Left forelimb (tissue), 1 donor: ENCODE results near the gene ATP5F1A.
"Not testable (repeated sequence)": the region's sequence is repeated elsewhere in the genome, so short reads cannot be mapped to it uniquely, and the experiment has no call there.

ENCODE experiments used
- DNase-seq: peaks from one replicate; pipeline ENCODE4 v3.0.0-alpha.2; 2018; ENCODE audit warnings: low spot score

ATP5F1A gene

DNA sequence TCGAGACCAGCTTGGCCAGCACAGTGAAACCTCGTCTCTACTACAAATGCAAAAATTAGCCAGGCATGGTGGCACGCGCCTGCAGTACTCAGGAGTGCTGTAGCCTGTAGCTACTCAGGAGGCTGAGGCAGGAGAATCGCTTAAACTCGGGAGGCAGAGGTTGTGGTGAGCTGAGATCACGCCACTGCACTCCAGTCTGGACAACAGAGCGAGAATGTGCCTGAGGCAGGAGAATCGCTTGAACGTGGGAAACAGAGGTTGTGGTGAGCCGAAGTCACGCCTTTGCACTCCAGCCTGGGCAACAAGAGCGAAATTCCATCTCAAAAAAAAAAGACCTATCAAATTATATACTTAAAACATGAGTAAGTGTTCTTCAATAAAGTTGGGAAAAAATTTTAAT is 50.7 kb downstream of the ATP5F1A start:
- DNase-seq, result not testable (repeated sequence)

DNA sequence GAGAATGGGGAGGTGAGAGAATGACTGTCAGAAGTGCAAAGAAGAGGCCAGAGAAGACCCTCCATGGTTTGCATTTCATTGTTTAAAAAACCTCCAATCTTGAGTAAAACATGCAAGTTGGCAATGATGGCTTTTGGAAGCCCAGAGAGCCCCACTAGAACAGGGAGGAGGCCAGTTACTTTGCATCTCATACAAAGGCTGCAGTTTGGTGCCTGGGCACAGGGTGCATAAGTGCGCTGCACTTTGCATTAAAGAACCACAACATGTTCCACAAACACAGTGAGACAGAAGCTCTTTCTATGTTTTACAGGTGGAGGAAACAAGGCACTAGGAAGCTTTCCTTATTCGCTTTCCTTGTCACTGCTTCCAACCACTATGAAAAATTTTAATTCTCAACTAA is 51.4 kb downstream of the ATP5F1A start:
- no peak for DNase-seq

DNA sequence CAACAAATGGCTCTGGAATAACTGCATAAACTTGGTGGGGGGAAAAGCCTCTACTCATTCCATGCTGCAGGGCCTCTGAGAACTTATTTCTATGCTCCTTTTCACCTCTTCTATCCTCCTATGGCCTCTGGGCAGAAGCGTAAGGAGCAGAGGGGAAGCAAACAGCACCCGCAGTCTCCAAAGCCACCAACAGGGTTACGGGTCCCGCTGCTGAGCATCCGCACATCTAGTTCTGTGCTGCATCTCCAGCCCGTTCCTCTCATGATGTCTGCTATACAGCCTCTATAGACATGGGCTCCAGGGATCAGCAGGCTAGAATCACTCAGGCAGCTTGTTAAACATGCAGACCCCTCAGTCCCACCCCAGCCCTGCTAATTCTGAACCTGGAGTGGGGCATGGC is 52.0 kb downstream of the ATP5F1A start:
- DNase-seq, result no peak

DNA sequence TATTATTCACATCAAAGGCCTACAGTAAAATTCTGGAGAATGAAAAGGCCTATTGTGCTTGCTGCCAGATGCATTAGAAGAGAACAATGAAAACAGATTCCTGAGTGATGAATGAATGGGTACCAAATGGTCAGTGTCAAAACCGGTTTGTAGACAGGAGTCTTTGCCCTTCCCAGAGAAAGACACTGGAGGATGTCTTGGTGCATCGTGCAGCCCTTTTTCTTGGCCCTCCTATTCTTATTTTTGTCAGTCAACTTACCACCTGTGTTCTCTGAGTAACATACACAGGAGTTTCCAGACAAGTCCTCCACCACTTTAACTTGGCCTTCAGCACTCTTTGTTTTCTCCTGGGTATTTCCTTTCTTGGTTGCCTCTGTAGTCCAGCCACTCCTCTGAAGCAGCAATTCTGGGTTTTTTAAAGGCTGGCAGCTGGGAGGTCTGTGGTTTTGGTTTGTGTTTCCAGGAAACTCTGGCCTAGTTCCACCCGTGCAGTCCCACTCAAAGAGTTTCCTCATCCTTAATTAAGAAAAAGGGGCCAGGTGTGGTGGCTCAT is 55.4 kb downstream of the ATP5F1A start:
- DNase-seq, result no peak

DNA sequence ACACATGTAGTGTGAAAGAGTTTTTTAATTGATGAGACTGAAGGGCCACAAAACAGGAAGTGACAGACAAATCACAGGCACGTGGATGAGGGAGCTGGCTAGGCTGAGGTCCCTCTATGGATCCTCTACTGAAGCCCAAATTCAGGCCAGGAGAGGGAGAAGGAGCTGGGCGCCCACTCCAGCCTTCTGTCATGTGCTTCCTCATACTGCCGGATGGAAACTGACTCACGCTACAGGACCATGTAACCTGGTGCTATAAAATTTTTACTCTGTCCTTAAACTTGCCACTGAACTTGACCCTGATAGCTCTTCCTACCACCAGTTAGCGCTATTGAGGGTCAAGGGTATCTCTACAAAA is 57.4 kb downstream of the ATP5F1A start:
- DNase-seq, result no peak

DNA sequence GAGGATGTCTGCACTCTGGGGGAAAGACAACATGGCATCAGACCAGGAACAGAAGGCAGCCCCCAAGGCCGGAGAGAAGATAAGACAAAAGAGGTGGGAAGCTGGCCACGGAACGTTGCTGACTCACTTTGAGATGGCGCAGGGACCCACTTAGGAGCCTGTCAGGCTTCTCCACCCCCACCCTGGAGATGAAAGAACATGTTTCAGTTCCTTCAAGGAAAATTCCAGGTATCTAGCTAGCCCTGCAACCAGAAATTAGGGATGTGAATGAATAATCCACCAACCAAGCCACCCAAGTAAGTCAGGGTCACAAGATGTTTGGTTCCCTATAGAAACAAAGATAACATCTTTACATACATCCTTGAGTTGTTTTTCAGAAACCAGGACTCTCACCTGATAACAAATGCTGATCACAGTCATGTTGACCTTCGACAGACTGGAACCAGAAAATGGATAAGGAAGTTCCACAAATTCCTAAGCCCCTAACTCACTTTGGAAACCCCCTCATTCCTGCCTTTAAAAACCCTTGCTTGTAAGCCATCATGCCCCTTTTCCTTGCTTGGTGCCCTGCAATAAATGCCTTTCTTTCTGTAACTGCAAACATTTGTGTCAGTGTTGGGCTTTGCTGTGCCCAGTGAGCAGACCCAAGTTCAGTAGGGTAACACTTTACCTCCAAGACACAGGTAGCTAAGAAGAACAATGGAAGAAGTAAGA is 57.9 kb downstream of the ATP5F1A start:
- DNase-seq, result no peak

DNA sequence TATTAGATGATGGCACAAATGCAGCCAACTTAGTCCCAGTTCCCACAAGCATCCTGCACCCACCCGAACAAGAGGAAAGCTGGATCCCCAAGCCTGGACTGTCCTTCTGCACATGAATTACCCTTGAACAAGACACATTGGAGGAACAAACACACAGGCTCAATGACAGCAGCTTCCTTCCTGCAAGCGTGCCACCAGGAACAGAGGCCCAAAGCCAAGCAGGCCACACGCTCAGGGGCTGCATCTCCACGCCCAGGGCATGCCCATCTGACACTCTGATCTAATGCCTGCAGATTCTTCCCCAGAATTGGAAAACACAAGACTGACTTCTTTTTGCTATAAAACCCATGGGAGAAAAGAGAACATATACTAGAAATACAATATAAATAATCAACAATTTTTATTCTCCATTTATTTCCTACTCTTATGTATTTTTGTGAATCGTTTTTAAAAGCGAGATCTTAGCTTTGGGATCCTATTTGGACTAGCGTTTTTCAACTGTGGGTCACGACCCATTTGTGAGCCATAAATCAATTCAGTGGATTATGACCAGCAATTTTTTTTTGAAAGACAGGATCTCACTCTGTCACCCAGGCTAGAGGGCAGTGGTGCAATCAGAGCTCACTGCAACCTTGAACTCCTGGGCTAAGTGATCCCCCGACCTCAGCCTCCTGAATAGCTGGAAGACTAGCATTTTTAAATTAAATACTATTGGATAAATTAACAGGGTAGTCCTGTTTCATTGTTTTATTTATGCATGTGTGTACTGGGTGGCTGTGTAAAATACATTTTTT is 60.4 kb downstream of the ATP5F1A start:
- DNase-seq, result no peak

DNA sequence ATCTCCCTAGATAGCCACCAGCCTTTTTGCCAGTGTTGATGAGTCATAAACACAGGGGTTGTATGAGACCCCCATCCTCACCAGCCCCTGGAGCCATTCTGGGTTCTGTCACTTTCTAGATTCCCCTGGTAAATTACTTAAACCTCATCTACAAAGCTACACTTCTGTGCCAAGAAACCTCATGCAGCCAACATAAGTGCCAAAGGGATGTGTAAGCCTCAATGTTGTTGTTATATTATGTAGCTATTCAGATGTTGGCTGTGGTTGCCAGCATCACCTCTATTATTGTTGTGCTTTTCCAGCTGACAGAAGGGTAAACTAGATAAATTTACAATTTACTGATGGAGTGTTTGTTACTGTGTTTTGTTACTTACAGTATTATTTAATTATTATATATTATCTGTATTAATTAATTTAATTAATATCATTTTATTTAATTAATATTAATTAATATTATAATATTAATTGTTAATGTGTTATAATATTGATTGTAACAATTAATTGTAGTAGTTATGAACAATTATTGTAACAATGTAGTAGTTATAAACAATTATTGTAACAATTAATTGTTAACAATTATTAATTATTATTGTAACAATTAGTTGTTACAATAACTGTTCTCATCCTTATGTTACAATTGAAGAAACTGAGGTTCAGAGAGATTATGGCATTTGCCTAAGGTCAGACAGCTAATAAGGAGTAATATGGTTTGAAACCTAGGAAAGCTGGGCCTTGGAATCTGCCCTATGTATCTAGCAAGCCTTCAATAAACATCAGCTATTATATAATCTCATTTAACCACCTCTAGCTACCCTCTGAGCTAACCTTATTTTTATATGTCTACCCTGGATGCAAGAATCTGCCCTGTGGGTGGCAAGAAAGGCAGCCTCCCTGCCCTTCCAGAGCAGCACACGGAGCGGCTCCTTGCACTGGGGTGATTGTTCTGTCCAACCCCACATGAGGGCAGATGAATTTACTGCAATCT is 62.1 kb downstream of the ATP5F1A start:
- no peak for DNase-seq

DNA sequence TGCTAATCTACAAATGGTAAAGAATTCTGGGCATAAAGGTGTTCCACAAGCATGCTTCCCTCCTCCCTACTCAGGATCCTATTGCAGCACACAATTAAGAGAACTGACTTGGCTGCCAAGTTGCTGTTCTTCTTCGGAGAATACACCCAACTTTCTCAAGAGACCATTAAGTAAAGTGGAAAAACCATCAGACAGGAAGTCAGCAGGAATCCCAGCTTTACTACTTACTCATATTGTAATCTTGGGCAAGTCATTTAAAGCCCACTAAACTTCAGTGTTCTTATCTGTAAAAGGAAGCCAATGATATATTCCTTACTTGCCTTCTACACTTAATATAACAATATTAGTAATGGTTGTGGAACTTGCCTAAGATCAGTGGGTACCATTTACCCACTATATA is 63.9 kb downstream of the ATP5F1A start:
- no peak for DNase-seq

DNA sequence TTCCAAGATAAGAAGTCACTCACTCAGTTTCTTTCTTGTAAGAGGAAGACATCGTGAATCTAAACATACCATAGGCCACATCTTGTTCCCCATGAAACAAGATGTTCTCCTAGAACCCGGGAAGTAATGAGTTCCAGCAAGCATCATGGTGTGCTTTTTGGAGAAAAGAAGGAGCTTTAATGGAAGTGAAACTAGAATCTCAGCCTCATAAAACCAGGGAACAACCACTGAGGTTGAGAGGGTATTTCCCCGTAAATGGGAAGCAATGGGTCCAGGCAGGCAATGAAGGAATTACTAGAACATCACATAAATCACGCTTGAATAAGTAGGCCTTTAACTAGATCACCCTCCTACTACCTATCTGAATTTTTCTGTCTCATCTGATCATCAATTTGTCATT is 66.4 kb downstream of the ATP5F1A start:
- no peak for DNase-seq
